Activated CD4-positive, alpha-beta T cell treated with anti-CD3 and anti-CD28 coated beads, Interleukin-2, amount 50 U/mL, for 1 hour (primary cell): ENCODE measurements around the gene CEPT1.

Experiments
- DNase-seq: peaks from one replicate; pipeline ENCODE4 v3.0.0-alpha.2; 2020

The CEPT1 gene

GRCh38 chr1:111147948-111148347, 7.9 kb downstream of the CEPT1 start:
- no peak for DNase-seq

DNA sequence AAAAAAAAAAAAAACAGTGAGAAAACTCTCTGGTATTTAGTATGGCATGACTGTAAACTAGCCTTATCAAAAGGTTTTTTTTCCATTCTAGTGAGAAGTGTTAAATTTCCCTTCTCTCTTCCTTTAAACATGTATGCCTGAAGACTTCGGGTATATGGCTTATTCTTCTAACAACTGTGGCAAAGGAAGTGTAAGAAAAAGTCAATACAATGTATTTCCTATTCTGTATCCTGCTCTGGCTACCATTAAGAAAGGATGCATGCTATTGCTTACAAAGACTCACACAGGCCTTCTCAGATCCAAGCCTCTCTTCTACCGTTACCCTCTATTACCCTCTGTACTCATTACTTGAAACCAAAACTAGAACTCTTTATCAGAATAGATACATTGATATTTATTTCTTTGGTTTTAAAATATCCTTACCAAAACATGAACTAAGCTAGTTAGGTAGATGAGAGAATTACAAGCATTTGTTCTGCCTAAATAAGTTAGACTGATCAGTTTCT, 8.4 kb downstream of the CEPT1 start:
- no peak for DNase-seq

DNA sequence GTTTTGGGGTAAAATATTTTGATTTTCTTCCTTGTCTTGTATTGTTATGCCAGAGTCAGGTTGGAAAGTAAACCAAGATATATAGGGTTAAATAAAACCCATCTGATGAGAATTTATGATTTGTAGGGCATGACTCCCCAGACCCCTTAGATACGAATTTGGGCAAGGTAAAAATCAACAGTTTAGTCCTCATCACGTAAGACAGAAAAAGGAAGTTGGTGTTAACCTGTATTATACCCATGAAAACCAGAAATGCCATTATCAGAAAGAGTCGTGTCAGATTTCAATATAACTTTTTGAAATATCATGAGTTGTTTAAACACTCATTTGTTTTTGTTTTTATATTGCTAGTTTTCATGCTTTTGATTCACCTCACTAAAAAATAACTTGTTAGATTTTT, 11.8 kb downstream of the CEPT1 start:
- DNase-seq = no peak

- no peak for DNase-seq
These were observed 14.3 kb downstream of the CEPT1 start for GRCh38 chr1:111154021-111154999.

DNA sequence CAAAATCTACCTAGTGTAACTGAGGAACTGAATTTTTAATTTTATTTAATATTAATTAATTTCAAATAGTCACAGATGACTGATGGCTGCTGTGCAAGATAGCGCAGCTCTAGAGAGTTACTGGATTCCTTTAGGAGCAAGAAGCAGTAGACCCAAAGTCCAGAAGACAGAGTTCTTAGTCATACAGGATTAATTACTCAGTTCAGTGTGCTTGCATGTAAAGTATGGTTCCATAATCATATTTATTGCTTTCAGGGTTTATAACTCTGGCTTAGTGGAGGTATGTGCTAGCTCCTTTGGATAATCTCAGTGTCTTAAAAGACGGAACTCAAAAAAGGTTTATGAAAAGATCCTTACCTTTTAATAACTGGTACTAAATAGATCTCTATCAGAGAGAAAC, 17.4 kb downstream of the CEPT1 start:
- no peak for DNase-seq

GRCh38 chr1:111161843-111162487, 21.9 kb downstream of the CEPT1 start:
- DNase-seq = no peak

DNA sequence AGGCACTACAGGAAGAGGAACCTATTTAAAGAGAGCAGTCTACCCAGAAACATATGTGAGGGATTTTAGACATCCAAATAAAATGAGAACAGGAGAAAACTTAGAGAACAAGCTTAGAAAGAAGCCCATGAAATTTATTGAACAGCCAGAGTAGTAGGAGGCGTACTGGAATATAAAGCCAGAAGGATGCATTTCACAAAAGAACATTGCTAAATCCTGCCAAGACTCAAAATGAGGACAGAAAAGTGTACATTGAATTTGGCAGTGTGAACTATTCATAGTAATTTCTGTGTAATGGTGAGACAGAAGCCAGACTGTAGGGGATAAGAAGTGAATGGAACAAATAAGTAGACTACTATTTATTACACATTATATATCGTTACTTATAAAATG, 22.5 kb downstream of the CEPT1 start:
- no peak for DNase-seq

DNA sequence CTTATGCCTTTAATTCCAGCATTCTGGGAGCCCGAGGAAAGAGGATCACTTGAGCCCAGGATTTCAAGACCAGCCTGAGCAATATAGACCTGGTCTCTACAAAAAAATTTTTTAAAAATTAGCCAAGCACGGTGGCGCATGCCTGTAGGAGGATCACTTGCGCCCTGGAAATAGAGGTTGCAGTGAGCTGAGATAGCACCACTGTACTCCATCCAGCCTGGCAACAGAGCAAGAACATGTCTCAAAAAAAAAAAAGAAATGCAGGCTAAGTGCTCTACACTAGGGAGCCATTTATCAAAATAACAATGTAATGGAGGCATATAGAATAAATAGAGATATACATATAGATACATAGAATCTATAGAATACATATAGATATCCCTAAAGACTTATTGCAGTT, 23.3 kb downstream of the CEPT1 start:
- no peak for DNase-seq

- DNase-seq = no peak
These were observed 24.1 kb downstream of the CEPT1 start for GRCh38 chr1:111164151-111164550.

- no peak for DNase-seq
These were observed 32.4 kb downstream of the CEPT1 start for GRCh38 chr1:111172463-111172862.

DNA sequence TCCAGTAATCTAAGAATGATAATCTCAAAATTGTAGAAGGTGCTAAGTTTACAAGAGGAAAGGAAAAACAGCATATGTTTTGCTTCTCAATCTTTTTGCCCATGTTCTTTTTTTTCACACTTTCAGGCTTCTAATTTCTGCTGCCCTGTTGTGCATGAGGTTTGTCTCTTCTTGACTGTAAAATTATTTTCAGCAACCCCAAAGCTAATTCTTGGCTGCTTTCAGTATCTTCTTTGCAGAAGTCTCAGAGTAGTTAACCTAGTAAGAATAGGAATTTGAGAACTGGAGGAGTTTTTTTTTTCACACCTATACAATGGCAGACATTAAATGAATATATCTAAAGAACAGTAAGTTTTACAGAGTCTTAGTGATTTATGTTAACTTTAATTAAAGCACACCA, 34.0 kb downstream of the CEPT1 start:
- no peak for DNase-seq

- no peak for DNase-seq
These were observed 35.3 kb downstream of the CEPT1 start for GRCh38 chr1:111175349-111175748.

DNA sequence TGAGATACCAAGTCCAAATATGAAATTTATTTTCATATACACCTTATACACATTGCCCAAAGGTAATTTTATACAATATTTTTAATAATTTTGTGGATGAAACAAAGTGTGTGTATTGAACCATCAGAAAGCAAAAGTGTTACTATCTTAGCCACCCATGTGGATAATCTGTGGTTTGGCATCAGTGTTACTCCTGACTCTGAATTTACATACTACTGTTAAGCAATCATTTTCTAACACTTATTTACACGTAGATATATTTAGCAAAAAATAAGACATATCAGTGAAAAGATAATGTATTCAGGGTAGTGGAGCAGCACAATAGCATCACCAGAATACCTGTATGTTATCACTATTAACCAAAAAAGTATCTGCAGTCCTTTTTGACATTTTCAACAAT, 36.7 kb downstream of the CEPT1 start:
- DNase-seq = no peak

DNA sequence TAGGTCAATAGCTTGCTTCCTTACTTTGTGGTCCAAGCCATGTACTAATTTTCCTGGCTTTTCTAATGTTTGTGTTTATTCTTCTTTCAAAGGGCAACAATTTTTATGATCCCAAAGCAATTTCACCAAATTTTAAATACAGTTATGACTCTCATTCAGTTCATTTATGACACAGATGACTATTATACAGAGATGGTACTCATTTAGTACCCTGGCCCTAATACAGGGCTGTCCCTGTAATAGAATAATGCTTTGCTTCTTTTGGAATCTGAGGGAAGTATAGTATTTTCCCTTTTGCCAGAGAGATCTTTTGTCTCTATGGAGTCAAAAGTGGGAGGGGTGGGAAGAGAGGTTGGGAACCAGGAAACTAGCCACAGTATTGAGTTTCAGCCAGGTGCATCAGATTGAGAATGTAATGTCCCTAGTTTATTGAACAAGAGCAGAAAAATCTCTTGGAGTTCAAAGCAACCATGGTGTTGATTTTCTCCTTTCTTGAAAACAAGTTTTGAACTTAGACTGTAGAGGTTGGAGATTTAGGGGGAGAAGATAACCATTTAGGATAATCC, 40.0 kb downstream of the CEPT1 start:
- DNase-seq = no peak

DNA sequence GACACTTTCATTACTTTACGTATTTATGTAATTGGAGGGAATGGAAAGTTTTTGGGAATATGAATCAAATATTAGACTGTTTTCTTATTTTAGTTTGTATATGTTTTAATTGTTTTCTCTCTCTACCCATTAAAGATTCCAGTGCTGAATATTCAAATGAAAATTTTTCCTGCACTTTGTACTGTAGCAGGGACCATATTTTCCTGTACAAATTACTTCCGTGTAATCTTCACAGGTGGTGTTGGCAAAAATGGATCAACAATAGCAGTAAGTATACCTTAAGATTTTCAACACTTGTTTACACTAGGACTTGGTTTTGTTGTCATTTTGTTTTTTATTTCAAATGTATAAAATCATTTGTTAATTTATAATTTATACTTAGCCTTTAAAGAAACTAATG, 42.0 kb downstream of the CEPT1 start:
- no peak for DNase-seq

DNA sequence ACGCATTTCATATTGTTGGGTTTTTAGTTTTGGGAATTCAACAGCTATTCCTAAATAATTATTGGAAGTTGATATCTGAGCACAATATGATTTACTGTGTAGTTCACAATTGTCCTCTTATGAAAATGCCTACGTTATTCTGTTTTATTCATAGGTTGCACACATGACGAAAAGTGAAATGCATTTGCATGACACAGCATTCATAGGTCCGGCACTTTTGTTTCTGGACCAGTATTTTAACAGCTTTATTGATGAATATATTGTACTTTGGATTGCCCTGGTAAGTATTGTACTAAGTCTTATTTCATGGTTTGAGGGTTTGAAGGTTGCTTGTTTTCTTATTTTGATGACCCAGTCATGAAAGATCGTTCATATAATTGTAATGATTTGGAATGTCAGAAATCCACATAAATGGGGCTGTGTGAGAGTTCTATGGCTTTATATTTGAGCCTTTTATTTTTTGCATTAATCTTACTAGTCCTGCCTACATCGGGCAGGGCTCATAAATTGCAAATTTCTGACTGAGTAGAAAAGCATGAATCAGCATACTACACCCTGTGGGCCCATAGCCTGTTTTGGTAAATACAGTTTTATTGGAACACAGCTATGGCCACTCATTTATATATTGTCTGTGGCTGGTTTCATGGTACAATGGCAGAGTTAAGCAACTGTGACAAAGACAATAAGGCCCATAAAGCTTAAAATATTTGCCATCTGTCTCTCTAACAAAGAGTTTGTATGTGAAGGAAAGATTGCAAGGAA, 43.5 kb downstream of the CEPT1 start:
- DNase-seq = no peak

GRCh38 chr1:111184663-111185062, 44.6 kb downstream of the CEPT1 start:
- DNase-seq = no peak

GRCh38 chr1:111190931-111191451, 51.0 kb downstream of the CEPT1 start:
- no peak for DNase-seq

DNA sequence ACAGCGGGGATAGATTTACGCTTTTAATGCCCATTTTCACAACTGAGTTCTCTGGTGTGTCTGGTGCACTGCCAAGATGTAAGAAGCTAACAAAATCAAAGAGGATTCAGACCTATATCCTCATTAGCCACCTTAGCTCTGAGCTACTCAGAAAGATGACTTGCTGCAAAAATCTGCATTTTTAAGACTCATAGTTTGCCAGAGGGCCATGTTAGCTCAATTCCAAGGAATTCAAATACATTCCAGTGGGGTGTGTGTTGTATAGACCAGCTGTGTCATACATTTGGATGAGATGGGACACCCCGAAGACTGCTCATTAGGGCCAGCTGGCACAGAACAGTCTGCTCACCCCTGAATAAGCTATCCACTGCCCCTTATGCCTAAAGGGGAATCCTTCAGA, 51.5 kb downstream of the CEPT1 start:
- DNase-seq = no peak

- DNase-seq = no peak
These were observed 52.1 kb downstream of the CEPT1 start for GRCh38 chr1:111192074-111192473.

DNA sequence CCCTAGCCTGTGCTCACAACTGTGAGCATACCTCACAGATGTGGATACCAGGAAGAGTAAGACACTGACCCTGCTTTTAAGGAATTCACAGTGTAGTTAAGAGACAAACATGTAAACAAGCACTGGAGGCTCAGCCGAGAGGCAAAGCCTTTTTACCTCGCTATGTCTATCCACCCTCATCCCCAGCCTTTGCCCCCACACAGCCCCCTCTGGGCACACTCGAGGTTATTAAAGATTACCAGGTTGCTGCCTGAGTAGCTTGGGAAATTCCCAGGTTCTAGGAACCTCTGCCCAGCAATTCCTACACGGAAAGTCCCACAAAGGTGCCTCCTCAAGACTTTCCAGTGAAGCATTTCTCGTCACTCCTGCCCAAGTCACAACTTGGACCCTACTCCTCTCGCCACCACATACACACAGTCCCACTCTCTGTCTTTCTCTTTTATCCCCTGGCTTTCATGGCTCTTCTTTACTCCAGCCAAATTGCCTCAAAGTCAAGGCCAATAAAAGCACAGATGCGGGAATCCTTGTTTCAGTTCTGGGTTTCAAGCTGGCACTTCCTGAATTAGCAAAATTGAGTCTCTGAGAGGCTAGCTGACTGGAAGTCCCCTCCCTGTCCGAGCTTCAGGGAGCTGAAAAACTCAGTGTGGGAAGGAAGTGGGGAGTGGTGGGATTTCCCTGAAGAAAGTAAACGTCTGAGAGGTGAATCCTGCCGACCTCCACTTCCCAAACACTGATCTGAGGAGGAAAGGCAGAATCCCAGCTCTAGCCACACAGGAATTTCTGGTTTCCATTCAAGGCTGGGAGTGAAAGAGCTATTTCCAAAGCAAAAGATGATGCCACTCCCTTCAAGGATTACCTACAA, 52.9 kb downstream of the CEPT1 start:
- no peak for DNase-seq
